ENCODE data around the gene MAML2. TPM values are rescaled to one million over a fixed set of nuclear protein-coding genes. Genes with fewer than 3 reads are reported as not detected.

MAML2 gene
- polyA plus RNA-seq, 3 donors: 0.57 to 7.6 (median 1.2) TPM

DNA sequence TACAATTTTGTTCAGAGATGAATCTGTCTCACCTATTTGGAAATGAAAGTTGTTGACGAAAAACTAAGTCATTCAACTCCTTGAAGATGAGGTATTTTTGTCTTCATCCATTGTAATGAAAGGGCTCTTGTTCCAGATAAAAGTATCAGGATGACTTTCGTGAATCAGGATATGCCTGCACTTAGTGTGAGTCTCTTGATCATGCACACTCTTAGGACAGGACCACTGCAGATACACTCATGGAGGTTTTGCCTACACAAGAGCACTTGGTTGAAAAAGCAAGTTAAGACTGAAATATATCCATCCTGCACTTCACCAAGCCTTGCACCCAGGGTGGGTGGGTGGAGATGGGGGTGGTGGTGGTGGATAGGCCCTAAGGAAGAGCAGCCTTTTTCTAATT lies 298.2 kb downstream of the MAML2 start:
- no peak overlapping the region for H3K27ac Mint-ChIP-seq
- DNase-seq: no peak
- TF ChIP-seq, protein P1, sequence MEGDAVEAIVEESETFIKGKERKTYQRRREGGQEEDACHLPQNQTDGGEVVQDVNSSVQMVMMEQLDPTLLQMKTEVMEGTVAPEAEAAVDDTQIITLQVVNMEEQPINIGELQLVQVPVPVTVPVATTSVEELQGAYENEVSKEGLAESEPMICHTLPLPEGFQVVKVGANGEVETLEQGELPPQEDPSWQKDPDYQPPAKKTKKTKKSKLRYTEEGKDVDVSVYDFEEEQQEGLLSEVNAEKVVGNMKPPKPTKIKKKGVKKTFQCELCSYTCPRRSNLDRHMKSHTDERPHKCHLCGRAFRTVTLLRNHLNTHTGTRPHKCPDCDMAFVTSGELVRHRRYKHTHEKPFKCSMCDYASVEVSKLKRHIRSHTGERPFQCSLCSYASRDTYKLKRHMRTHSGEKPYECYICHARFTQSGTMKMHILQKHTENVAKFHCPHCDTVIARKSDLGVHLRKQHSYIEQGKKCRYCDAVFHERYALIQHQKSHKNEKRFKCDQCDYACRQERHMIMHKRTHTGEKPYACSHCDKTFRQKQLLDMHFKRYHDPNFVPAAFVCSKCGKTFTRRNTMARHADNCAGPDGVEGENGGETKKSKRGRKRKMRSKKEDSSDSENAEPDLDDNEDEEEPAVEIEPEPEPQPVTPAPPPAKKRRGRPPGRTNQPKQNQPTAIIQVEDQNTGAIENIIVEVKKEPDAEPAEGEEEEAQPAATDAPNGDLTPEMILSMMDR (IDR thresholded peaks at IDR 0.05): no peak
- peaks cover 5% of the 10 kb centered on the region for H3K4me1 Mint-ChIP-seq
- H3K27me3 Mint-ChIP-seq (ENCODE audit: low read depth in 3 of 3): peaks cover 0 to 2% (median 1%) of the 10 kb centered on the region in 3 donors
- H3K9ac ChIP-seq (ENCODE audit: insufficient read depth, low read length, poor library complexity, severe bottlenecking): no peak overlapping the region
- H3K27ac ChIP-seq (ENCODE audit: low read depth in 1 of 2, low read length in 2 of 2): no peak overlapping the region
- H3K4me3 Mint-ChIP-seq: no peak overlapping the region
- no peaks in the 10 kb centered on the region for H4K20me1 ChIP-seq (ENCODE audit: insufficient read depth, low read length)
- no peaks in the 10 kb centered on the region for H3K36me3 Mint-ChIP-seq
- H2AFZ ChIP-seq (ENCODE audit: insufficient read depth, low read depth, low read length, poor library complexity, severe bottlenecking): no peak overlapping the region
- H3K9me3 ChIP-seq (replicated peaks in 1 of 2; ENCODE audit: control insufficient read depth in 1 of 2, insufficient read depth in 1 of 2, low read length in 2 of 2): no peaks in the 10 kb centered on the region
- no peak overlapping the region for H3K4me3 ChIP-seq (replicated peaks in 1 of 3; ENCODE audit: low read depth in 2 of 3, low read length in 3 of 3)
- H3K4me2 ChIP-seq (replicated peaks; ENCODE audit: extremely low read depth, low read length, poor library complexity, severe bottlenecking): no peak overlapping the region
- H3K27me3 ChIP-seq (ENCODE audit: control insufficient read depth in 2 of 2, insufficient read depth in 2 of 2, low read length in 2 of 2): no peaks in the 10 kb centered on the region
- intact Hi-C loops (cut with micrococcal nuclease): no loop called here
- no peaks in the 10 kb centered on the region for H3K9me3 Mint-ChIP-seq
- no peaks in the 10 kb centered on the region for H3K36me3 ChIP-seq (replicated peaks in 1 of 2; ENCODE audit: control insufficient read depth in 1 of 2, insufficient read depth in 2 of 2, low read length in 2 of 2)
- H3K79me2 ChIP-seq (ENCODE audit: insufficient read depth, low read length): no peaks in the 10 kb centered on the region
- 100% methylated on average over 1 of the region's 2 CpGs for WGBS (ENCODE audit: insufficient coverage)
- peaks cover 0 to 5% of the 10 kb centered on the region in 2 donors for H3K4me1 ChIP-seq (ENCODE audit: control insufficient read depth in 1 of 2, insufficient read depth in 2 of 2, low read length in 2 of 2)

- Histone ChIP-seq H3K27ac (ENCODE audit: low read depth in 1 of 2, low read length in 2 of 2) (no peak overlapping the region), H3K9ac (ENCODE audit: insufficient read depth, low read length, poor library complexity, severe bottlenecking) (no peak overlapping the region), H3K4me2 (replicated peaks; ENCODE audit: extremely low read depth, low read length, poor library complexity, severe bottlenecking) (no peak overlapping the region), H4K20me1 (ENCODE audit: insufficient read depth, low read length) (no peaks in the 10 kb centered on the region), H3K4me1 (ENCODE audit: control insufficient read depth in 1 of 2, insufficient read depth in 2 of 2, low read length in 2 of 2) (peaks cover 0 to 5% of the 10 kb centered on the region in 2 donors), H3K27me3 (ENCODE audit: control insufficient read depth in 2 of 2, insufficient read depth in 2 of 2, low read length in 2 of 2) (no peaks in the 10 kb centered on the region), H3K4me3 (replicated peaks in 1 of 3; ENCODE audit: low read depth in 2 of 3, low read length in 3 of 3) (no peak overlapping the region), H3K79me2 (ENCODE audit: insufficient read depth, low read length) (no peaks in the 10 kb centered on the region), H3K9me3 (replicated peaks in 1 of 2; ENCODE audit: control insufficient read depth in 1 of 2, insufficient read depth in 1 of 2, low read length in 2 of 2) (no peaks in the 10 kb centered on the region), H3K36me3 (replicated peaks in 1 of 2; ENCODE audit: control insufficient read depth in 1 of 2, insufficient read depth in 2 of 2, low read length in 2 of 2) (no peaks in the 10 kb centered on the region), H2AFZ (ENCODE audit: insufficient read depth, low read depth, low read length, poor library complexity, severe bottlenecking) (no peak overlapping the region)
- H3K36me3 Mint-ChIP-seq: no peaks in the 10 kb centered on the region
- TF ChIP-seq, protein P1 (IDR thresholded peaks at IDR 0.05): no peak
- no peak overlapping the region for H3K27ac Mint-ChIP-seq
- intact Hi-C loops (cut with micrococcal nuclease): no loop called here
- H3K4me3 Mint-ChIP-seq: no peak overlapping the region
- H3K27me3 Mint-ChIP-seq (ENCODE audit: low read depth in 3 of 3): peaks cover 0 to 2% (median 1%) of the 10 kb centered on the region in 3 donors
- no peaks in the 10 kb centered on the region for H3K9me3 Mint-ChIP-seq
- H3K4me1 Mint-ChIP-seq: peaks cover 5% of the 10 kb centered on the region
- no peak for DNase-seq
Observed at GRCh38 chr11:96044311-96044710, 298.7 kb downstream of the MAML2 start.
